Measurements from ENCODE around the gene S1PR2. TPM values are rescaled to one million over a fixed set of nuclear protein-coding genes. Genes with fewer than 3 reads are reported as not detected.

The S1PR2 gene
- total and polyA plus RNA-seq, 9 of the 15 experiments (the other 6 are each of a cell fraction or from before 2014, with no cell fraction given), result 1.5 to 3.9 (median 2.0) TPM

GRCh38 chr19:10270616-10271394 lies 39.7 kb upstream of the S1PR2 start, which contains the start of gene ICAM1 (continued):
- TF ChIP-seq XRCC5 (IDR thresholded peaks at IDR 0.05; ENCODE audit: low read depth, low read length), result peak; percentile 9; the same call in 1 of the 2 replicates
- no peak; the same call in 1 of the 2 replicates for TF ChIP-seq ZBTB5 (IDR thresholded peaks at IDR 0.05)
- TF ChIP-seq RBM14 (IDR thresholded peaks at IDR 0.05; ENCODE audit: borderline replicate concordance, insufficient read depth, low read depth, low read length), result no peak
- TF ChIP-seq MEF2A (IDR thresholded peaks at IDR 0.05; ENCODE audit: control insufficient read depth, low read depth, low read length), result peak; percentile 36; the same call in 1 of the 2 replicates
- no peak for TF ChIP-seq ZNF644 (tag; IDR thresholded peaks at IDR 0.05; ENCODE audit: low read depth)
- no peak for TF ChIP-seq SRSF9 (IDR thresholded peaks at IDR 0.05; ENCODE audit: borderline replicate concordance, low read depth, low read length)
- TF ChIP-seq TAF9B (IDR thresholded peaks at IDR 0.05; ENCODE audit: partially characterized antibody), result no peak
- no peak for TF ChIP-seq THAP12 (CRISPR knock-in tag; IDR thresholded peaks at IDR 0.05)
- no peak for TF ChIP-seq ZNF518B (CRISPR knock-in tag; IDR thresholded peaks at IDR 0.05)
- TF ChIP-seq ZNF408 (CRISPR knock-in tag; IDR thresholded peaks at IDR 0.05; ENCODE audit: low read depth), result no peak
- peak; percentile 93 for TF ChIP-seq ETV5 (CRISPR knock-in tag; IDR thresholded peaks at IDR 0.05; ENCODE audit: low read depth)
- TF ChIP-seq ZNF740 (CRISPR knock-in tag; IDR thresholded peaks at IDR 0.05), result no peak
- no peak for TF ChIP-seq ZNF740 (tag; IDR thresholded peaks at IDR 0.05)
- no peak for TF ChIP-seq TCF7 (IDR thresholded peaks at IDR 0.05; ENCODE audit: borderline replicate concordance)
- TF ChIP-seq DDX20 (tag; IDR thresholded peaks at IDR 0.05; ENCODE audit: low read depth), result no peak
- no peak for TF ChIP-seq NFIX (CRISPR knock-in tag; IDR thresholded peaks at IDR 0.05; ENCODE audit: low read depth)
- TF ChIP-seq KDM2B (CRISPR knock-in tag; IDR thresholded peaks at IDR 0.05), result peak; percentile 82; the same call in 1 of the 2 replicates

All from K562 (cell line).